ENCODE measurements around the gene ABLIM2. TPM values are rescaled to one million over a fixed set of nuclear protein-coding genes. Genes with fewer than 3 reads are reported as not detected.

Gene ABLIM2
- total RNA-seq (10 to 100 TPM; 12.2 to 33.3 TPM), polyA plus RNA-seq (ENCODE audit: insufficient read length in 2 of 2) (10 to 100 TPM; 52.9 to 60.4 TPM)
- long read RNA-seq, donor 1, transcript ABLIM2-208 (3 exons, 1,168 nt) = major isoform, 6 of 6 reads
- long read RNA-seq, donor 1, partial matches to known transcripts = 0 of 6 reads
- long read RNA-seq, donor 1, other reads (novel, unspliced or antisense) = 0 of 6 reads
- long read RNA-seq, donor 2, partial matches to known transcripts = 0 of 2 reads
- long read RNA-seq, donor 2, other reads (novel, unspliced or antisense) = 0 of 2 reads
- long read RNA-seq, donor 3 = 0 reads
- long read RNA-seq, donor 4, partial matches to known transcripts = 0 of 1 reads
- long read RNA-seq, donor 4, other reads (novel, unspliced or antisense) = 0 of 1 reads

- WGBS (ENCODE audit: insufficient coverage) = under 1% methylated on average over 96 of the region's 96 CpGs
- Histone ChIP-seq H3K4me1 (ENCODE audit: control insufficient read depth, insufficient read depth, low read length) (peaks cover 38% of the 10 kb centered on the region), H3K4me3 (ENCODE audit: low read depth, low read length) (peak within 1 kb of the TSS; percentile 86), H3K27me3 (ENCODE audit: control insufficient read depth, insufficient read depth, low read length) (peaks cover 10% of the 10 kb centered on the region), H3K27ac (ENCODE audit: low read depth, low read length) (peak within 1 kb of the TSS; percentile 71), H3K36me3 (ENCODE audit: control insufficient read depth, insufficient read depth, low read length) (no peaks in the 10 kb centered on the region), H3K9me3 (ENCODE audit: control insufficient read depth, insufficient read depth, low read length) (no peaks in the 10 kb centered on the region)
- peak; percentile 93 to 99 (median 94) for DNase-seq (ENCODE audit: low read depth in 4 of 6, low spot score in 6 of 6)
Observed at GRCh38 chr4:8158710-8159536, at the start of gene ABLIM2. ABLIM2 (minus strand) TSS chr4:8158813; CDS start chr4:8158689, 124 bp downstream.

- H3K9me3 ChIP-seq (ENCODE audit: control insufficient read depth, insufficient read depth, low read length) = no peaks in the 10 kb centered on the region
- no peak overlapping the region for H3K4me3 ChIP-seq (ENCODE audit: low read depth, low read length)
- H3K27ac ChIP-seq (ENCODE audit: low read depth, low read length) = no peak overlapping the region
- peak in 1 of 6 donors; percentile 43 for DNase-seq (ENCODE audit: low read depth in 4 of 6, low spot score in 6 of 6)
- 58% methylated on average over 4 of the region's 6 CpGs for WGBS (ENCODE audit: insufficient coverage)
- peaks cover 9% of the 10 kb centered on the region for H3K4me1 ChIP-seq (ENCODE audit: control insufficient read depth, insufficient read depth, low read length)
- peaks cover 8% of the 10 kb centered on the region for H3K36me3 ChIP-seq (ENCODE audit: control insufficient read depth, insufficient read depth, low read length)
- H3K27me3 ChIP-seq (ENCODE audit: control insufficient read depth, insufficient read depth, low read length) = peaks cover 4% of the 10 kb centered on the region
Observed at GRCh38 chr4:8207314-8207713, 48.7 kb upstream of the ABLIM2 start.

- WGBS (ENCODE audit: insufficient coverage) = 70% methylated on average over 26 of the region's 26 CpGs
- H3K4me1 ChIP-seq (ENCODE audit: control insufficient read depth, insufficient read depth, low read length) = peaks cover 20% of the 10 kb centered on the region
- H3K4me3 ChIP-seq (ENCODE audit: low read depth, low read length) = no peak overlapping the region
- no peaks in the 10 kb centered on the region for H3K27me3 ChIP-seq (ENCODE audit: control insufficient read depth, insufficient read depth, low read length)
- H3K27ac ChIP-seq (ENCODE audit: low read depth, low read length) = no peak overlapping the region
- no peak for DNase-seq (ENCODE audit: low read depth in 4 of 6, low spot score in 6 of 6)
- H3K9me3 ChIP-seq (ENCODE audit: control insufficient read depth, insufficient read depth, low read length) = no peaks in the 10 kb centered on the region
- H3K36me3 ChIP-seq (ENCODE audit: control insufficient read depth, insufficient read depth, low read length) = peaks cover 8% of the 10 kb centered on the region
Observed at GRCh38 chr4:8205749-8206611, 47.4 kb upstream of the ABLIM2 start.

- no peaks in the 10 kb centered on the region for H3K9me3 ChIP-seq (ENCODE audit: control insufficient read depth, insufficient read depth, low read length)
- H3K27ac ChIP-seq (ENCODE audit: low read depth, low read length) = no peak overlapping the region
- H3K4me1 ChIP-seq (ENCODE audit: control insufficient read depth, insufficient read depth, low read length) = peaks cover 26% of the 10 kb centered on the region
- no peak overlapping the region for H3K4me3 ChIP-seq (ENCODE audit: low read depth, low read length)
- peaks cover 8% of the 10 kb centered on the region for H3K36me3 ChIP-seq (ENCODE audit: control insufficient read depth, insufficient read depth, low read length)
- WGBS (ENCODE audit: insufficient coverage) = 88% methylated on average over 16 of the region's 19 CpGs
- no peaks in the 10 kb centered on the region for H3K27me3 ChIP-seq (ENCODE audit: control insufficient read depth, insufficient read depth, low read length)
- no peak for DNase-seq (ENCODE audit: low read depth in 4 of 6, low spot score in 6 of 6)
Observed at GRCh38 chr4:8205241-8205707, 46.7 kb upstream of the ABLIM2 start.

GRCh38 chr4:8204576-8205227 is 46.1 kb upstream of the ABLIM2 start:
- Histone ChIP-seq H3K4me1 (ENCODE audit: control insufficient read depth, insufficient read depth, low read length) (peaks cover 32% of the 10 kb centered on the region), H3K27me3 (ENCODE audit: control insufficient read depth, insufficient read depth, low read length) (no peaks in the 10 kb centered on the region), H3K4me3 (ENCODE audit: low read depth, low read length) (no peak overlapping the region), H3K36me3 (ENCODE audit: control insufficient read depth, insufficient read depth, low read length) (peaks cover 8% of the 10 kb centered on the region), H3K9me3 (ENCODE audit: control insufficient read depth, insufficient read depth, low read length) (no peaks in the 10 kb centered on the region), H3K27ac (ENCODE audit: low read depth, low read length) (no peak overlapping the region)
- DNase-seq (ENCODE audit: low read depth in 4 of 6, low spot score in 6 of 6) = no peak
- 88% methylated on average over 28 of the region's 31 CpGs for WGBS (ENCODE audit: insufficient coverage)

GRCh38 chr4:8203817-8204216 is 45.2 kb upstream of the ABLIM2 start:
- H3K4me1 ChIP-seq (ENCODE audit: control insufficient read depth, insufficient read depth, low read length) = peaks cover 41% of the 10 kb centered on the region
- no peaks in the 10 kb centered on the region for H3K27me3 ChIP-seq (ENCODE audit: control insufficient read depth, insufficient read depth, low read length)
- H3K9me3 ChIP-seq (ENCODE audit: control insufficient read depth, insufficient read depth, low read length) = no peaks in the 10 kb centered on the region
- H3K27ac ChIP-seq (ENCODE audit: low read depth, low read length) = no peak overlapping the region
- 85% methylated on average over 8 of the region's 10 CpGs for WGBS (ENCODE audit: insufficient coverage)
- H3K4me3 ChIP-seq (ENCODE audit: low read depth, low read length) = no peak overlapping the region
- peaks cover 8% of the 10 kb centered on the region for H3K36me3 ChIP-seq (ENCODE audit: control insufficient read depth, insufficient read depth, low read length)
- no peak for DNase-seq (ENCODE audit: low read depth in 4 of 6, low spot score in 6 of 6)

GRCh38 chr4:8203052-8203401 is 44.4 kb upstream of the ABLIM2 start:
- Histone ChIP-seq H3K27ac (ENCODE audit: low read depth, low read length) (no peak overlapping the region), H3K4me1 (ENCODE audit: control insufficient read depth, insufficient read depth, low read length) (peaks cover 47% of the 10 kb centered on the region), H3K4me3 (ENCODE audit: low read depth, low read length) (no peak overlapping the region), H3K27me3 (ENCODE audit: control insufficient read depth, insufficient read depth, low read length) (no peaks in the 10 kb centered on the region), H3K36me3 (ENCODE audit: control insufficient read depth, insufficient read depth, low read length) (peaks cover 8% of the 10 kb centered on the region), H3K9me3 (ENCODE audit: control insufficient read depth, insufficient read depth, low read length) (no peaks in the 10 kb centered on the region)
- 90% methylated on average over 5 of the region's 7 CpGs for WGBS (ENCODE audit: insufficient coverage)
- DNase-seq (ENCODE audit: low read depth in 4 of 6, low spot score in 6 of 6) = no peak

GRCh38 chr4:8202108-8203051 is 43.8 kb upstream of the ABLIM2 start:
- H3K27me3 ChIP-seq (ENCODE audit: control insufficient read depth, insufficient read depth, low read length) = no peaks in the 10 kb centered on the region
- H3K9me3 ChIP-seq (ENCODE audit: control insufficient read depth, insufficient read depth, low read length) = no peaks in the 10 kb centered on the region
- WGBS (ENCODE audit: insufficient coverage) = 93% methylated on average over 18 of the region's 21 CpGs
- H3K36me3 ChIP-seq (ENCODE audit: control insufficient read depth, insufficient read depth, low read length) = peaks cover 8% of the 10 kb centered on the region
- H3K4me3 ChIP-seq (ENCODE audit: low read depth, low read length) = no peak overlapping the region
- H3K27ac ChIP-seq (ENCODE audit: low read depth, low read length) = no peak overlapping the region
- H3K4me1 ChIP-seq (ENCODE audit: control insufficient read depth, insufficient read depth, low read length) = peaks cover 47% of the 10 kb centered on the region
- DNase-seq (ENCODE audit: low read depth in 4 of 6, low spot score in 6 of 6) = no peak

Measured in spinal cord (tissue), 10 donors.